ENCODE results near the gene UTS2.

DNA sequence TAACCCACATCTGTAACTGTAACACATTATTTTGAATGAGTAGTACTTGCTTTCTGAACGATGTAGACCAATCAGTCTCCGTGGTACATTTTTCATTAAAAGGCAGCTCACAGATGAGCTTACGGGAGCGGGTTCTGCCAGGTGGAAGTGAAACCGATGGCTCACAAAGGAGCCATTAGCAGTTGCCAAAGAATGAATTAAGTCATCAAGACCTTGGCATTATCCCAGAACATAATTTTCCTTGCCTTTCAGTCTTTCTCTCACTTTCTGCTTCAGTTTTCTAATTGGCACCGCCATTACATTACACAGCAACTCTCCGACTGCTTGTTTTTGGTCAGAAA, 33.5 kb upstream of the UTS2 start:
- TF ChIP-seq ZNF274 (IDR thresholded peaks at IDR 0.05; ENCODE audit: low read depth, low read length) (no peak), YY1 (IDR thresholded peaks at IDR 0.05; ENCODE audit: insufficient read depth, insufficient read length) (no peak)
